ENCODE measurements around the gene RIPOR2.

The RIPOR2 gene, protein sequence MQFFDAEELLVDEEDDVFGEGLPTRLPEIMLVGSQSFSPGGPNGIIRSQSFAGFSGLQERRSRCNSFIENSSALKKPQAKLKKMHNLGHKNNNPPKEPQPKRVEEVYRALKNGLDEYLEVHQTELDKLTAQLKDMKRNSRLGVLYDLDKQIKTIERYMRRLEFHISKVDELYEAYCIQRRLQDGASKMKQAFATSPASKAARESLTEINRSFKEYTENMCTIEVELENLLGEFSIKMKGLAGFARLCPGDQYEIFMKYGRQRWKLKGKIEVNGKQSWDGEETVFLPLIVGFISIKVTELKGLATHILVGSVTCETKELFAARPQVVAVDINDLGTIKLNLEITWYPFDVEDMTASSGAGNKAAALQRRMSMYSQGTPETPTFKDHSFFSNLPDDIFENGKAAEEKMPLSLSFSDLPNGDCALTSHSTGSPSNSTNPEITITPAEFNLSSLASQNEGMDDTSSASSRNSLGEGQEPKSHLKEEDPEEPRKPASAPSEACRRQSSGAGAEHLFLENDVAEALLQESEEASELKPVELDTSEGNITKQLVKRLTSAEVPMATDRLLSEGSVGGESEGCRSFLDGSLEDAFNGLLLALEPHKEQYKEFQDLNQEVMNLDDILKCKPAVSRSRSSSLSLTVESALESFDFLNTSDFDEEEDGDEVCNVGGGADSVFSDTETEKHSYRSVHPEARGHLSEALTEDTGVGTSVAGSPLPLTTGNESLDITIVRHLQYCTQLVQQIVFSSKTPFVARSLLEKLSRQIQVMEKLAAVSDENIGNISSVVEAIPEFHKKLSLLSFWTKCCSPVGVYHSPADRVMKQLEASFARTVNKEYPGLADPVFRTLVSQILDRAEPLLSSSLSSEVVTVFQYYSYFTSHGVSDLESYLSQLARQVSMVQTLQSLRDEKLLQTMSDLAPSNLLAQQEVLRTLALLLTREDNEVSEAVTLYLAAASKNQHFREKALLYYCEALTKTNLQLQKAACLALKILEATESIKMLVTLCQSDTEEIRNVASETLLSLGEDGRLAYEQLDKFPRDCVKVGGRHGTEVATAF

DNA sequence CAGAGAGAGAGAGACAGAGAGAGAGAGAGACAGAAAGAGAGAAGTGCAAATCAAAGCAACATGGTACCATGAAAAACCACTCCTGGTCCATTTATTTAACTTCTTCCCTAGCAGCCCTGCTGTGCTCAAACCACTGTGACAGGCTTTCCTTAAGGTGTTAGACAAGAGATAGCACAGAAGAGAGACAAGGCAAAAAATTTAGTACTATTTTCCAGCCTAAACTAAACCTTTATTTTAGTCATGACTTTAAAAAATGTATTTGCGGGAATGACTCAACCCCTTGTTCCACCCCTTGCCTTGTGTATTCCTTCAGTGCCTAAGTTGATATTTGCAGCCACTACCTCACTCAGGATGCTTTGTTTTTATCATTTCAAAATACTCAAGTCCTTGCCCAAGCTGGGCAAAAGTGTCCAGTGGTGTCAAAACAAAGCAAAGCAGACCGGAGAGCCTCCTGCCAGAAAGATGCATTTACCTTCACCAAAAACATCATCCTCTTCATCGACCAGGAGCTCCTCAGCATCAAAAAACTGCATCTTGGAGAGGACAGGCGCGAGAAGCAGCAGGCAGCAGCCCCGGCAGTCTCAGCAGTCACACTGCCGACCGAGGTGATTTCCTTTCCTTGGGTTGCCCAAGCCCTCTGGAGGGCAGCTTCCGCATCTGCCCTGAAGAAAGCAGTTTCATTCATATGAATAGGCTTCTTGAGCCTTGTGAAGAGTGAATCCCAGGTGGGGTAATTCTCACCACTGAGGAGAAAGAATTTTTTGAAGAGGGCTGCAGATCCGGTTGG, at the start of gene RIPOR2:
Gene RIPOR2 (minus strand): TSS at position 595 of the 787 bp plus-strand sequence. CDS start 62 bp downstream, at position 533.
- no peak for DNase-seq (ENCODE audit: low spot score)

GRCh38 chr6:24985323-24985722, 49.6 kb upstream of the RIPOR2 start:
- no peak for DNase-seq (ENCODE audit: low spot score)

DNA sequence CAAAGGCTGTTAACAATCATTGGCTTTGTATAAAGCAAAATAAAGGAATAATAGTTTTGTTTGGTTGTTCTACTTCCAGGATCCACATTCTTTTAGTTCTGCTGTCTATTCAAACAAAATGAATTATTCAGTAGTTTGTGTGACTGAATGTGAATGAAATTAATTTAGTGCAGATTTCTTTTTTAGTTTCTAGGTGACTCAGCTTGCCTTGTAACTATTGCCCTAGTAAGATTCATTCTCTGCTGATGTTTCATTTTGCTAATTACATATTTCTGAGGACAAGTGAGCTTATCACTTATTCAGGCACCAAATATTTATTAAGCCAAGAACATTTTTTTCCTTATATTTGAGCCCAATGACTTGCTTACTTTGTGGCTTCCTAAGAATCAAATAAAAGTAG, 46.5 kb upstream of the RIPOR2 start:
- no peak for DNase-seq (ENCODE audit: low spot score)

- no peak for DNase-seq (ENCODE audit: low spot score)
Measured at GRCh38 chr6:24981386-24981760, 45.6 kb upstream of the RIPOR2 start.

- DNase-seq (ENCODE audit: low spot score) = no peak
Measured at GRCh38 chr6:24980507-24981385, 45.0 kb upstream of the RIPOR2 start.

- no peak for DNase-seq (ENCODE audit: low spot score)
Measured at GRCh38 chr6:24979176-24979575, 43.4 kb upstream of the RIPOR2 start.

- DNase-seq (ENCODE audit: low spot score) = no peak
Measured at GRCh38 chr6:24974182-24975171, 38.7 kb upstream of the RIPOR2 start.

GRCh38 chr6:24972311-24972958, 36.7 kb upstream of the RIPOR2 start:
- DNase-seq (ENCODE audit: low spot score) = no peak

- no peak for DNase-seq (ENCODE audit: low spot score)
Measured at GRCh38 chr6:24971067-24971466, 35.3 kb upstream of the RIPOR2 start.

DNA sequence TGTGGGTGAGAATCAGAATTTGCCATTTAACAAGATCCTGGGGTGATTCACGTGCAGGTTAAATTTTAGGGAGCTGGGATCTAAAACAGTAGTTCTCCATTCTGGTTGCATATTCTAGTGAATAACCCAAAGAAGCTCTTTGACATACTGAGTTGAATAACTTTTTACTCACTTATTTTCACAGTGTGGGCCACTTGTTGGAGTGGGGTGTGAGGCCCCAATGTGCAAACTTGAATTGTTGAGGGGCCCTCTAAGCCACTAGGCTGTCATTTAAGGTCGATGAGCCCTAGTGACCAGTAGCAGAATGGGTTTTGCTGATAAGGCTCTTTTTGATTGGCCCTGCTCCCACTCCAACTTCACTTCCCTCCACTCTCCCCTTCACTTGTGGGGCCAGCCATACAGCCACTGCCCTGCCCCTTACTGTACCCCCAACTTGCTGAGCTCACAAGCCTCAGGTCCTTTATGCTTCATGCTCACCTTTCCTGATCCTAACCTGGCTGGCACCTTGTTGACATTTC, 33.6 kb upstream of the RIPOR2 start:
- DNase-seq (ENCODE audit: low spot score) = no peak

- DNase-seq (ENCODE audit: low spot score) = no peak
Measured at GRCh38 chr6:24968783-24969182, 33.0 kb upstream of the RIPOR2 start.

DNA sequence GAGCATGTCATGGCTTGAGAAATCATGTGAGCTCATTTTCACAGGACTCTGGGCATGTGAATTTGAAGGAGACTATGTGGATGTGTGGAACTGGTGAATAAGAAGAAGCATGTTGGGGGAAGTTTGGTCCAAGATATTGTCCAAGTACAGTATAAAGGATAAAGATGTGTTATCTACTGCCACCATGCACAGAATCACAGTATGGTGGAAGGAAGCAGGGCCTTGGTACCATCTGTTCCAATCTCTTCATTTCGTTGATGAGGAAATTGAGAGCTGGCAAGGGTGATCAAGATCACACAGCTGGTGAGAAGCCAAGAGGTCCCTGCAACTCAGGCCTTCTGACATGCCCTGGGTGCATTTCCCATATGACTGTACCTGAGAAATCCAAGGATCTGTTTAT, 31.5 kb upstream of the RIPOR2 start:
- DNase-seq (ENCODE audit: low spot score) = no peak

GRCh38 chr6:24966381-24966780, 30.6 kb upstream of the RIPOR2 start:
- no peak for DNase-seq (ENCODE audit: low spot score)

DNA sequence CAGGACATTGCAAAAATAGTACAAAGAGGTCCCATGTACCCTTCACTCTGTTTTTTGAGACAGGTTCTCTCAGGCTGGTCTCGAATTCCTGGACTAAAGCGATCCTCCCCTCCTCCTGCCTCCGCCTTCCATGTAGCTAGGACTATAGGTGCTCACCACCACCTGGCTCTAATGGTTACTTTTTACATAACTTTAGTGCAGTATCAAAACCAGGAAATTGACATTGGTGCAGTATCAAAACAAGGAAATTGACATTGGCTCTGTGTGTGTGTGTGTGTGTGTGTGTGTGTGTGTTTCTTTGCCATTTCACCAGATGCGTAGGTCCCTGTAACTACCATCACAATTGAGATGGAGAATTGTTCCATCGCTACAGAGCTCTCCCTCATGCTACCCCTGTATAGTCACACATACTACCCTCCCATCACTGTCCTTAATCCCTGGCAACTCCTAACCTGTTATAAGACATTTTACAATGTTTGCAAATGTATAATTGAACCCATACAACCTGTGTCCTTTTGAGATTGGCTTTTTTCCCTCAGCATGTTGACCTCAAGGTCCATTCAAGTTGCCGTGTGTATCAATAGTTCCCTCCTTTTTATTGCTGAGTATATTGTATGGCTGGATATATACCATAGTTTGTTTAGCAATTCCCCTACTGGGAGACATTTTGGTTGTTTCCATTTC, 28.3 kb upstream of the RIPOR2 start:
- no peak for DNase-seq (ENCODE audit: low spot score)

GRCh38 chr6:24963339-24963738, 27.6 kb upstream of the RIPOR2 start:
- no peak for DNase-seq (ENCODE audit: low spot score)

DNA sequence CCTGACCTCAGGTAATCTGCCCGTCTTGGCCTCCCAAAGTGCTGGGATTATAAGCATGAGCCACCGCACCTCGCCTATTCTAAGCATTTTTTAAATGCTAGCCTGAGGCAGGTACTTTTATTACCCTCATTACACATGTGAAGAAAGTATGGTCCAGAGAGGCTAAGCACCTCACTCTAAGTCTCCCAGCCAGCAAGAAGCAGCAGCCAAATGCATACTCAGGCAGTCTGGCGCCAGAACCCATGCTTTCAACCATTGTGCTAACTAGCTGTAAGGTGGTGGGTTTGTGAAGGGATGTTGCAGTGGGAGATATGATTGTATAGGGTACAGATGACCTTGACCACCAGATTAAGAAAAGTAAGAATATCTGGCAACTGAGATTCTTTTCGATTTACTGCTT, 26.1 kb upstream of the RIPOR2 start:
- no peak for DNase-seq (ENCODE audit: low spot score)

GRCh38 chr6:24960991-24961475, 25.3 kb upstream of the RIPOR2 start:
- no peak for DNase-seq (ENCODE audit: low spot score)

DNA sequence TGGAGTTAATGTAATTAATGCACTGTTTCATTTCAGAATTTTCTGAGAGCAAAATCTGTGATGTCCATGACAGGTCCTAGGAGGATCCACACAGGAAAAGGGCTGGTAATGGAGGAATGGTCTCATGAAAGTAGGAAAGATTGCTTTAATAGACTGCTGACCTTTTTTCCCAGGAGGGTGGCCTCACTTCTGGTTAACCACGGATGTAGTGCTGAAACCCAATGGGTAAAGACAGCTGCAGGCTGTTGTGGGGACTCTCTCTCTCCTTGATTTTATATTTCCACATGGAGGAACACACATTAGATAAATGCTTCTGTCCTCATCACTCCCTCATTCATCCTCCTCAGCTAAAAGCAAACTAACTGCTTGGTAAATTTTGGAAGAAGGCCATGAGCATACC, 23.6 kb upstream of the RIPOR2 start:
- no peak for DNase-seq (ENCODE audit: low spot score)

Data from RKO (cell line).